Sciatic nerve (tissue), 2 donors: Measurements from ENCODE around the gene FCHO2. TPM values are rescaled to one million over a fixed set of nuclear protein-coding genes. Genes with fewer than 3 reads are reported as not detected.
"Not testable (repeated sequence)": the region's sequence is repeated elsewhere in the genome, so short reads cannot be mapped to it uniquely, and the experiment has no call there.

ENCODE experiments used
- ATAC-seq: fragments of 200-7000 bp; cut with Tn5 transposase; one replicate; pipeline ENCODE4 v1.9.1; 2020; ENCODE audit warnings: mild to moderate bottlenecking, moderate library complexity
- DNase-seq: peaks from one replicate; pipeline ENCODE4 v3.0.0-alpha.2; 2020; ENCODE audit warnings: low spot score
- intact Hi-C: fragments of 100-400 bp; cut with DNase I; formaldehyde crosslinking; loops from one replicate; pipeline ENCODE4 v1.14.2; 2022
- total RNA-seq: library from RNA; stranded (reverse); fragmentation: NEBNext Ultra II Directional; extraction: Animal tissue kit (Norgen Biotek cat#: 25700); gene quantifications from one replicate; pipeline ENCODE4 v1.2.1, GENCODE V29; 2021
- donor health status: DM: no; HTN: no; CAD: no.
- donor health status: DM: no; HTN: no; CAD: no.

The FCHO2 gene
- total RNA-seq, 1 donor from 2014 or later: 50.7 TPM

- ATAC-seq, intact Hi-C loops, DNase-seq: not testable (repeated sequence)
These were observed 69.2 kb downstream of the FCHO2 start for GRCh38 chr5:73024946-73025544.

GRCh38 chr5:73027361-73027760, 71.5 kb downstream of the FCHO2 start:
- ATAC-seq (no peak), DNase-seq (no peak)
- intact Hi-C loops: no loop called here

- DNase-seq (no peak), ATAC-seq (no peak)
- intact Hi-C loops: no loop called here
These were observed 72.0 kb downstream of the FCHO2 start for GRCh38 chr5:73027816-73028215.

GRCh38 chr5:73028991-73029595, 73.3 kb downstream of the FCHO2 start:
- intact Hi-C loops: no loop called here
- no peak for DNase-seq
- ATAC-seq: no peak

- DNase-seq (no peak), ATAC-seq (no peak)
- intact Hi-C loops: no loop called here
These were observed 74.7 kb downstream of the FCHO2 start for GRCh38 chr5:73030531-73030930.

- intact Hi-C loops: no loop called here
- ATAC-seq: no peak
- DNase-seq: no peak
These were observed 75.2 kb downstream of the FCHO2 start for GRCh38 chr5:73030995-73031394.

- ATAC-seq (no peak), DNase-seq (no peak)
- intact Hi-C loops: no loop called here
These were observed 76.0 kb downstream of the FCHO2 start for GRCh38 chr5:73031839-73032238.

GRCh38 chr5:73032635-73033034, 76.8 kb downstream of the FCHO2 start:
- intact Hi-C loops: no loop called here
- ATAC-seq: no peak
- DNase-seq: no peak

GRCh38 chr5:73037545-73037944, 81.7 kb downstream of the FCHO2 start:
- intact Hi-C loops: no loop called here
- DNase-seq: no peak
- ATAC-seq: no peak

- ATAC-seq: no peak
- intact Hi-C loops: no loop called here
- no peak for DNase-seq
These were observed 83.2 kb downstream of the FCHO2 start for GRCh38 chr5:73039082-73039481.

GRCh38 chr5:73042993-73043392, 87.2 kb downstream of the FCHO2 start:
- intact Hi-C loops: no loop called here
- ATAC-seq (no peak), DNase-seq (no peak)

GRCh38 chr5:73044546-73044945, 88.7 kb downstream of the FCHO2 start:
- ATAC-seq: no peak
- intact Hi-C loops: no loop called here
- DNase-seq: no peak

- intact Hi-C loops: no loop called here
- DNase-seq (no peak), ATAC-seq (no peak)
These were observed 89.8 kb downstream of the FCHO2 start for GRCh38 chr5:73045623-73046022.

- ATAC-seq (no peak), DNase-seq (no peak)
These were observed 105.8 kb downstream of the FCHO2 start for GRCh38 chr5:73061593-73061992.

GRCh38 chr5:73066466-73066865, 110.6 kb downstream of the FCHO2 start:
- DNase-seq: no peak
- no peak for ATAC-seq
- intact Hi-C loops: no loop called here

More at GRCh38 chr5:73061593-73061992, 105.8 kb downstream of the FCHO2 start:
- intact Hi-C loops: no loop called here

GRCh38 chr5:73067213-73067612, 111.4 kb downstream of the FCHO2 start:
- intact Hi-C loops: no loop called here
- ATAC-seq: no peak

GRCh38 chr5:73081093-73081492, 125.3 kb downstream of the FCHO2 start:
- intact Hi-C loops: no loop called here
- ATAC-seq: no peak

More at GRCh38 chr5:73067213-73067612, 111.4 kb downstream of the FCHO2 start:
- DNase-seq: no peak

GRCh38 chr5:73088026-73088425, 132.2 kb downstream of the FCHO2 start:
- no peak for ATAC-seq
- DNase-seq: no peak
- intact Hi-C loops: no loop called here

More at GRCh38 chr5:73081093-73081492, 125.3 kb downstream of the FCHO2 start:
- no peak for DNase-seq

- intact Hi-C loops: no loop called here
- DNase-seq (no peak), ATAC-seq (no peak)
These were observed 138.1 kb downstream of the FCHO2 start for GRCh38 chr5:73093943-73094342.

GRCh38 chr5:73094415-73094814, 138.6 kb downstream of the FCHO2 start:
- ATAC-seq (no peak), DNase-seq (no peak)
- intact Hi-C loops: no loop called here
